Trophoblast cell (in vitro differentiated cells and primary cell): ENCODE measurements around the gene ABCF3.
A peak's percentile ranks its signal among the peaks of the same experiment; 100 is the strongest.
"Not testable (repeated sequence)": the region's sequence is repeated elsewhere in the genome, so short reads cannot be mapped to it uniquely, and the experiment has no call there.

Experiments used
- DNase-seq, 2 donors: peaks; one replicate each; pipeline ENCODE4 v3.0.0-alpha.2; 2016
- H2AFZ ChIP-seq: 2 replicates; pipeline ENCODE4 v1.6.1; 2013; ENCODE audit warnings: low read length, moderate library complexity, mild to moderate bottlenecking; ENCODE audit not compliant: insufficient read depth, poor library complexity
- H2AK5ac ChIP-seq: 2 replicates; pipeline ENCODE4 v1.6.1; 2013; ENCODE audit warnings: mild to moderate bottlenecking, low read length
- H2BK120ac ChIP-seq: 2 replicates; pipeline ENCODE4 v1.6.1; 2013; ENCODE audit warnings: low read length, mild to moderate bottlenecking, moderate library complexity; ENCODE audit not compliant: insufficient read depth, poor library complexity
- H2BK12ac ChIP-seq: 2 replicates; pipeline ENCODE4 v1.6.1; 2013; ENCODE audit warnings: mild to moderate bottlenecking, low read length, moderate library complexity
- H2BK5ac ChIP-seq: 2 replicates; pipeline ENCODE4 v1.6.1; 2013; ENCODE audit warnings: low read length, low read depth, moderate library complexity, mild to moderate bottlenecking; ENCODE audit not compliant: poor library complexity
- H3K14ac ChIP-seq: 2 replicates; pipeline ENCODE4 v1.6.1; 2013; ENCODE audit warnings: mild to moderate bottlenecking, low read length
- H3K18ac ChIP-seq: 2 replicates; pipeline ENCODE4 v1.6.1; 2013; ENCODE audit warnings: mild to moderate bottlenecking, low read length
- H3K23ac ChIP-seq: 2 replicates; pipeline ENCODE4 v1.6.1; 2013; ENCODE audit warnings: low read length
- H3K27ac ChIP-seq: 2 replicates; pipeline ENCODE4 v1.5.1; 2013; ENCODE audit warnings: low read depth, mild to moderate bottlenecking, inconsistent platforms, low read length, moderate library complexity
- H3K27me3 ChIP-seq: 2 replicates; pipeline ENCODE4 v1.6.1; 2013; ENCODE audit warnings: inconsistent platforms, mild to moderate bottlenecking, low read length, moderate library complexity; ENCODE audit not compliant: insufficient read depth
- H3K36me3 ChIP-seq, 2 experiments: 1 replicate in 1 of 2; 2 replicates in 1 of 2; pipeline ENCODE4 v1.6.1; 2013; ENCODE audit warnings: low read length in 2 of 2, mild to moderate bottlenecking in 2 of 2, moderate library complexity in 1 of 2; ENCODE audit not compliant: insufficient read depth in 2 of 2, control insufficient read depth in 1 of 2
- H3K4ac ChIP-seq: 2 replicates; pipeline ENCODE4 v1.6.1; 2013; ENCODE audit warnings: low read depth, mild to moderate bottlenecking, low read length, moderate library complexity
- H3K4me1 ChIP-seq, 2 experiments: 1 replicate in 1 of 2; 2 replicates in 1 of 2; pipeline ENCODE4 v1.6.1; 2013; ENCODE audit warnings: low read length in 2 of 2, mild to moderate bottlenecking in 2 of 2, moderate library complexity in 1 of 2; ENCODE audit not compliant: insufficient read depth in 2 of 2, control insufficient read depth in 1 of 2
- H3K4me2 ChIP-seq: 2 replicates; pipeline ENCODE4 v1.6.1; 2013; ENCODE audit warnings: inconsistent platforms, mild to moderate bottlenecking, low read length, moderate library complexity
- H3K4me3 ChIP-seq: 2 replicates; pipeline ENCODE4 v1.5.1; 2013; ENCODE audit warnings: mild to moderate bottlenecking, low read depth, low read length, inconsistent platforms
- H3K79me1 ChIP-seq: one replicate; pipeline ENCODE4 v1.6.1; 2013; ENCODE audit warnings: low read length
- H3K79me2 ChIP-seq: 2 replicates; pipeline ENCODE4 v1.6.1; 2013; ENCODE audit warnings: low read length, mild to moderate bottlenecking; ENCODE audit not compliant: control insufficient read depth, insufficient read depth, poor library complexity
- H3K9ac ChIP-seq: 2 replicates; pipeline ENCODE4 v1.6.1; 2013; ENCODE audit warnings: mild to moderate bottlenecking, low read length
- H3K9me3 ChIP-seq: 2 replicates; pipeline ENCODE4 v1.6.1; 2013; ENCODE audit warnings: low read depth, mild to moderate bottlenecking, control low read depth, inconsistent platforms, low read length; ENCODE audit not compliant: insufficient read depth
- H4K12ac ChIP-seq: 2 replicates; pipeline ENCODE4 v1.6.1; 2013; ENCODE audit warnings: low read depth, mild to moderate bottlenecking, low read length, moderate library complexity
- H4K8ac ChIP-seq: 2 replicates; pipeline ENCODE4 v1.6.1; 2013; ENCODE audit warnings: low read depth, mild to moderate bottlenecking, low read length, moderate library complexity
- H4K91ac ChIP-seq: one replicate; pipeline ENCODE4 v1.6.1; 2013; ENCODE audit warnings: low read depth, mild to moderate bottlenecking, low read length, moderate library complexity
- WGBS: extraction: QIAGEN DNeasy Blood & Tissue Kit; methylation state at CpG from one replicate; pipeline ENCODE4 v1.1.7; 2013; ENCODE audit warnings: missing lambda C conversion rate; ENCODE audit not compliant: insufficient read length, insufficient coverage; ENCODE audit errors: extremely low coverage; 5-methylcytosine and 5-hydroxymethylcytosine counted together

The ABCF3 gene

DNA sequence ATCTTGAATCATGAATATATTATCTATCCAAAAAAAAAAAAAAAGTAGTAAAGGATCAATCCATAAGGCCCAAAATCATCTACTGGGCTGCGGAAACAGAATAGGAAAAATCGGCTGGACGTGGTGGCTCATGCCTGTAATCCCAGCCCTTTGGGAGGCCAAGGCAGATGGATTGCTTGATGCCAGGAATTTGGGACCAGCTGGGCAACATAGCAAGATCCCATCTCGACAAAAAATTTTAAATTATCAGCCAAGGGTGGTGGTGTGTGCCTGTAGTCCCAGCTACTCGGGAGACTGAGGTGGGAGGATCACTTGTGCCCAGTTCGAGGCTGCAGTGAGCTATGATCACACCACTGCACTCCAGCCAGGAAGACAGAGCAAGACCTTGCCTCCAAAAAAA lies 36.9 kb upstream of the ABCF3 start:
- Histone ChIP-seq H3K27ac (no peak overlapping the region), H3K14ac (no peak overlapping the region), H2AFZ (no peak overlapping the region), H4K91ac (no peak overlapping the region), H4K12ac (no peak overlapping the region), H3K4me2 (no peak overlapping the region), H3K36me3 (peaks cover 3 to 19% of the 10 kb centered on the region in 2 experiments), H3K9me3 (no peaks in the 10 kb centered on the region), H3K18ac (no peak overlapping the region), H3K4me3 (no peak overlapping the region), H3K4me1 (peaks cover 0 to 3% of the 10 kb centered on the region in 2 experiments), H3K23ac (no peak overlapping the region), H2BK120ac (no peak overlapping the region), H3K4ac (no peak overlapping the region), H4K8ac (no peak overlapping the region), H3K79me1 (no peaks in the 10 kb centered on the region), H3K27me3 (no peaks in the 10 kb centered on the region), H3K79me2 (no peaks in the 10 kb centered on the region), H2BK5ac (no peak overlapping the region), H3K9ac (no peak overlapping the region), H2BK12ac (no peak overlapping the region), H2AK5ac (no peak overlapping the region)
- no CpG with 5 or more reads among the region's 6 CpGs for WGBS
- no peak for DNase-seq

DNA sequence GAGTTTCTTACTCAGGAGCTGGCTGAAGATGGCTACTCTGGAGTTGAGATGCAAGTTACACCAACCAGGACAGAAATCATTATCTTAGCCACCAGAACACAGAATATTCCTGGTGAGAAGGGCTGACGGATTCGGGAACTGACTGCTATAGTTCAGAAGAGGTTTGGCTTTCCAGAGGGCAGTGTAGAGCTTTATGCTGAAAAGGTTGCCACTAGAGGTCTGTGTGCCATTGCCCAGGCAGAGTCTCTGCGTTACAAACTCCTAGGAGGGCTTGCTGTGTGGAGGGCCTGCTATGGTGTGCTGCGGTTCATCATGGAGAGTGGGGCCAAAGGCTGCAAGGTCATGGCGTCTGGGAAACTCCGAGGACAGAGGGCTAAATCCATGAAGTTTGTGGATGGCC lies 36.2 kb upstream of the ABCF3 start:
- H4K12ac ChIP-seq, H3K9me3 ChIP-seq, H3K9ac ChIP-seq, H3K79me2 ChIP-seq, DNase-seq, H2BK5ac ChIP-seq, H3K23ac ChIP-seq, H2BK120ac ChIP-seq, H3K4me1 ChIP-seq, H3K4ac ChIP-seq, H3K4me3 ChIP-seq, H2BK12ac ChIP-seq, H4K91ac ChIP-seq, H4K8ac ChIP-seq, H2AK5ac ChIP-seq, H3K18ac ChIP-seq, H2AFZ ChIP-seq, H3K27me3 ChIP-seq, H3K14ac ChIP-seq, H3K4me2 ChIP-seq, H3K27ac ChIP-seq, H3K79me1 ChIP-seq: not testable (repeated sequence)
- no CpG with 5 or more reads among the region's 6 CpGs for WGBS
- peaks cover 0 to 13% of the 10 kb centered on the region in 2 experiments for H3K36me3 ChIP-seq

DNA sequence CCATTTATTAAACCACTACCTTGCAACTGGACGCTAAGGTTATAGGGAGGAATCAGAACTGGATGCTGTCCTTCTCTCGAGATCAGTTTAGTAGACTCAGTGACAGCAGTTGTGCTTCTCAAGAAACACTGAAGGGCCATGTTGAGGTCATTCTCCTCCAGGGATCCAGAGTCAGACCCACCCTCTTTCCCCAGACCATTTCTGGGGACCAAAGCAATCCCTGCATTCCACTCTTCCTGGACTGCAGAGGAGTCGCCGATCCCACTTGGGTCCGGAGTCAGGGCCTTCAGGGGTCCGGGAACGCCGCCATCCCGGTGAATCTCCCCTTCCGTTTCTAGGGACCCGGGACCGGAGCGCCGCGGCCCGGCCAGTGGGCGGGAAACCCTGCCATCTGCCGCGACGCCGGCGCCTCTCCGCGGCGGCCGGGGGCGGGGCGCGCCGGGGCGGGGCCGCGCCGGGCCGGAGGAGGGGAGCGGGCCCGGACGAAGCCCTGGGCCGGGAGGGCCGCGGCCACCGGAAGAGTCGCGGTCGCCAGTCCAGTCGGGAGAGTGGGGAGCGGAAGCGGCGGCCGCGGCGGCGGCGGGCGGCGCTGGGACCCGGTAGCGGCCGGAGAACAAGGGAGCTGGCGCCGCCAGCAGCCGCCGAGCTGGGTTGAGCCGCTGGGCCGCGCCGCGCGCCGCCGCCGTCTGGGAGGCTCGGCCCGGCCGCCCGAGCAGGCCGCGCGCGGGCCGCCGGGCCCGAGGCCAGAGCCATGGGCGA lies 30.9 kb upstream of the ABCF3 start, which contains the start of gene DVL3:
Gene DVL3 (plus strand): TSS at position 493 of the 759 bp plus-strand sequence. CDS start 259 bp downstream, at position 752.
- Histone ChIP-seq H4K12ac (peak within 1 kb of the TSS; percentile 91), H2BK5ac (peak within 1 kb of the TSS; percentile 98), H2AFZ (peak within 1 kb of the TSS; percentile 95), H3K9me3 (no peaks in the 10 kb centered on the region), H3K18ac (peak within 1 kb of the TSS; percentile 99), H3K4me3 (peak within 1 kb of the TSS; percentile 97), H3K4me1 (peaks cover 0 to 14% of the 10 kb centered on the region in 2 experiments), H3K27ac (peak within 1 kb of the TSS; percentile 97), H3K27me3 (no peaks in the 10 kb centered on the region), H4K91ac (peak within 1 kb of the TSS; percentile 98), H2BK120ac (peak within 1 kb of the TSS; percentile 97), H4K8ac (peak within 1 kb of the TSS; percentile 95), H3K79me1 (peaks cover 29% of the 10 kb centered on the region), H3K23ac (no peak within 1 kb of the TSS), H2AK5ac (peak within 1 kb of the TSS; percentile 97), H3K4me2 (peak within 1 kb of the TSS; percentile 87), H3K4ac (peak within 1 kb of the TSS; percentile 91), H3K79me2 (peaks cover 28% of the 10 kb centered on the region), H3K36me3 (no peaks in the 10 kb centered on the region), H3K9ac (peak within 1 kb of the TSS; percentile 96), H3K14ac (peak within 1 kb of the TSS; percentile 98), H2BK12ac (peak within 1 kb of the TSS; percentile 81)
- DNase-seq = peak; percentile 21 to 60
- no CpG with 5 or more reads among the region's 84 CpGs for WGBS

DNA sequence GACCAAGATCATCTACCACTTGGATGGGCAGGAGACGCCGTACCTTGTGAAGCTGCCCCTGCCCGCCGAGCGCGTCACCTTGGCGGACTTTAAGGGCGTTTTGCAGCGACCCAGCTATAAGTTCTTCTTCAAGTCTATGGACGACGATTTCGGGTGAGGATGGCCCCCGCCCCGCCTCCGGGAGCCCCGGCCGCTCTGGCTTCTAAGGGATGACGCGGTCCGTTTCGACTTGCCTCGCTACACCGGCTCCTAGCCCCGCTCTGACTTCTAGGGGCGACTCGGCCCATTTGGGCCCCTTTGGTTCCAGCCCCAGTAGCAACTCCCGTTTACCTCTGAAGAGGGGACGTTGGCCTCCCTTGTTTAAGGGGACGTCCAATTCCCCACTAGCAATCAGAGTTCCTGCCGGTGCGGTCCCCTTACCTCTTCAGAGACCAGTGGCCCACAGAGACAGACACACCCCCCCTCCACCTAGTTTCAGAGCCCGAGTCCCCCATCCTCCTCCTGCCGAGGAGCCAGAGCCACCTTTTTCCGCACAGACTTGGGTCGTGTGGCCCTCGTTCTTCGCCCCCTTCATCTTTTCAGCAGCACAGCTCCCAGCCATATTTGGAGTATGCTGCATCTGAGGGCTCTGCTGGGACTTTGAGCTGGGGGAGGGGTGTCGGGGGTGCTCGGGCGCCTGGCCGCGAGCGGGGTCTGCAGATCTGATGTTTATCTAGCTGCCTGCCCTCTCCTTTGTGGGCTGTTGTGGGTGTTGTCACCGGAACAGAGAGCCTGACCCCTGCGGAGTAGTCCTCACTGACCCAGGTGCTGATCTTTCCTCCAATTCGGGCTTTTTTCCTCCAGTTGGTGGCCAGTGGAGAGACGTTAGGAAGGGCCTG lies 30.1 kb upstream of the ABCF3 start:
- H3K36me3 ChIP-seq = peaks cover 0 to 4% of the 10 kb centered on the region in 2 experiments
- H2BK12ac ChIP-seq = peak overlapping the region; percentile 81
- H3K4ac ChIP-seq = peak overlapping the region; percentile 91
- H3K14ac ChIP-seq = peak overlapping the region; percentile 98
- peak overlapping the region; percentile 95 for H4K8ac ChIP-seq
- peak overlapping the region; percentile 40 for H4K12ac ChIP-seq
- H3K9me3 ChIP-seq = no peaks in the 10 kb centered on the region
- peak overlapping the region; percentile 98 for H2BK5ac ChIP-seq
- peak overlapping the region; percentile 87 for H3K4me2 ChIP-seq
- peak overlapping the region; percentile 99 for H3K18ac ChIP-seq
- peak overlapping the region; percentile 97 for H3K27ac ChIP-seq
- peak overlapping the region; percentile 98 for H4K91ac ChIP-seq
- H2AK5ac ChIP-seq = peak overlapping the region; percentile 97
- peak overlapping the region; percentile 96 for H3K9ac ChIP-seq
- peaks cover 5 to 19% of the 10 kb centered on the region in 2 experiments for H3K4me1 ChIP-seq
- H3K23ac ChIP-seq = no peak overlapping the region
- DNase-seq = peak in 1 of 2 donors; percentile 52
- H3K79me2 ChIP-seq = peaks cover 33% of the 10 kb centered on the region
- whole genome bisulfite sequencing = no CpG with 5 or more reads among the region's 47 CpGs
- peaks cover 34% of the 10 kb centered on the region for H3K79me1 ChIP-seq
- peak overlapping the region; percentile 97 for H2BK120ac ChIP-seq
- peak overlapping the region; percentile 97 for H3K4me3 ChIP-seq
- no peaks in the 10 kb centered on the region for H3K27me3 ChIP-seq
- peak overlapping the region; percentile 69 for H2AFZ ChIP-seq
